C4-2B (cell line): ENCODE results near the gene EPB41.

Experiments used
- ZFX ChIP-seq: fragments of 450-650 bp; IDR thresholded peaks from 2 replicates; pipeline ENCODE4 v1.6.1; 2017
- TF ChIP-seq, protein P1 (sequence below): fragments of 450-650 bp; conservative IDR thresholded peaks from 2 replicates; pipeline ENCODE4 v1.5.1; 2017; ENCODE audit warnings: mild to moderate bottlenecking

DNA sequence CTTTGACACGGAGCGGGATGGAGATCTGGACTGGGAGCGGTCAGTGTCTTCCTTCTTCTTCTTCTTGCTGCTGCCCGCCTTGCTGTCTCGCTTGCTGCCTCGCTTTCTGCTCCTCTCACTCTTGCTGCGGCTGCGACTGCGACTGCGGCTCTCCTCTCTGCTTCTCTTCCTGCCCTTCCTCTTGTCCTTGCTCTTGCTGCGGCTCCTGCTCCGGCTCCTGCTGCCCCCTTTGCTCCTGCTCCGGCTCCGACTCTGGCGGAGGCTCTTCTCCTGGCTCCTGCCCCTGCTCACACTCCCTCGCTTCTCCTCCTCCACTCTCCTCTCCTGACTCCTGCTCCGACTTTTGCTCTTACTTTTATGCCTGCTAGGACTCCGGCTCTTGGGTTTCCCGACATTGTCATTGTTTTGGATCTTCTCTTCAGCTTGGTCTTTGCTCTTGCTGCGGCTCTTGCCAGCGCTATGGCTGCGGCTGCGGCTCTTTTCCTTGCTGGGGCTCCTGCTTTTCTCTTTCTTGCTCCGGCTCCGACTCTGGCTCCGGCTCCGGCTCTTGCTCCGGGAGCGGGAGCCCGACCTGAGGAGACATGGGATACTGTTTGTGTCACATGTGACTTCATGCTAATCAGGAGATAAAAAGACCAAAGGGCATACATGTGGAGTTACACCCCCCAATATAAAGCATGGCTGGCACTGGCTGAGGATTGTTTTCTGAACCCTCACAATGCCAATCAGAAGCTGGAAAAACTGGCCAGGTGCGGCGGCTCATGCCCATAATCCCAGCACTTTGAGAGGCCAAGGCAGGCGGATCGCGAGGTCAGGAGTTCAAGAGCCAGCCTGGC is 234.5 kb downstream of the EPB41 start:
- TF ChIP-seq, protein P1, sequence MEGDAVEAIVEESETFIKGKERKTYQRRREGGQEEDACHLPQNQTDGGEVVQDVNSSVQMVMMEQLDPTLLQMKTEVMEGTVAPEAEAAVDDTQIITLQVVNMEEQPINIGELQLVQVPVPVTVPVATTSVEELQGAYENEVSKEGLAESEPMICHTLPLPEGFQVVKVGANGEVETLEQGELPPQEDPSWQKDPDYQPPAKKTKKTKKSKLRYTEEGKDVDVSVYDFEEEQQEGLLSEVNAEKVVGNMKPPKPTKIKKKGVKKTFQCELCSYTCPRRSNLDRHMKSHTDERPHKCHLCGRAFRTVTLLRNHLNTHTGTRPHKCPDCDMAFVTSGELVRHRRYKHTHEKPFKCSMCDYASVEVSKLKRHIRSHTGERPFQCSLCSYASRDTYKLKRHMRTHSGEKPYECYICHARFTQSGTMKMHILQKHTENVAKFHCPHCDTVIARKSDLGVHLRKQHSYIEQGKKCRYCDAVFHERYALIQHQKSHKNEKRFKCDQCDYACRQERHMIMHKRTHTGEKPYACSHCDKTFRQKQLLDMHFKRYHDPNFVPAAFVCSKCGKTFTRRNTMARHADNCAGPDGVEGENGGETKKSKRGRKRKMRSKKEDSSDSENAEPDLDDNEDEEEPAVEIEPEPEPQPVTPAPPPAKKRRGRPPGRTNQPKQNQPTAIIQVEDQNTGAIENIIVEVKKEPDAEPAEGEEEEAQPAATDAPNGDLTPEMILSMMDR, result no peak
- no peak for TF ChIP-seq ZFX
